ENCODE measurements around the gene USE1.

Gene USE1

GRCh38 chr19:17205237-17206140 is 9.7 kb upstream of the USE1 start:
- DNase-seq (ENCODE audit: low spot score) = peak; percentile 27

- DNase-seq (ENCODE audit: low spot score) = no peak
Measured at GRCh38 chr19:17206736-17207581, 8.2 kb upstream of the USE1 start.

- DNase-seq (ENCODE audit: low spot score) = peak; percentile 77
Measured at GRCh38 chr19:17209126-17210036, 5.8 kb upstream of the USE1 start.

GRCh38 chr19:17210296-17210695 is 4.9 kb upstream of the USE1 start:
- DNase-seq (ENCODE audit: low spot score) = no peak

- no peak for DNase-seq (ENCODE audit: low spot score)
Measured at GRCh38 chr19:17211547-17212446, 3.4 kb upstream of the USE1 start.

- DNase-seq (ENCODE audit: low spot score) = no peak
Measured at GRCh38 chr19:17213334-17213733, 1.8 kb upstream of the USE1 start.

GRCh38 chr19:17214508-17215126 is 540 bp upstream of the USE1 start:
- no peak for DNase-seq (ENCODE audit: low spot score)

- no peak for DNase-seq (ENCODE audit: low spot score)
Measured at GRCh38 chr19:17216058-17216670, 1.0 kb downstream of the USE1 start.

- no peak for DNase-seq (ENCODE audit: low spot score)
Measured at GRCh38 chr19:17219286-17219685, 4.1 kb downstream of the USE1 start.

GRCh38 chr19:17220207-17220758 is 5.1 kb downstream of the USE1 start:
- DNase-seq (ENCODE audit: low spot score) = peak; percentile 56

- DNase-seq (ENCODE audit: low spot score) = no peak
Measured at GRCh38 chr19:17225053-17225452, 9.9 kb downstream of the USE1 start.

GRCh38 chr19:17226002-17226933 is 11.1 kb downstream of the USE1 start, which contains the start of gene OCEL1:
OCEL1 (plus strand) TSS chr19:17226226; CDS start chr19:17226248, 22 bp downstream.
- DNase-seq (ENCODE audit: low spot score) = peak; percentile 99

- DNase-seq (ENCODE audit: low spot score) = no peak
Measured at GRCh38 chr19:17227798-17228367, 12.7 kb downstream of the USE1 start.

GRCh38 chr19:17229890-17230289 is 14.7 kb downstream of the USE1 start:
- no peak for DNase-seq (ENCODE audit: low spot score)

GRCh38 chr19:17232258-17232657 is 17.1 kb downstream of the USE1 start:
- no peak for DNase-seq (ENCODE audit: low spot score)

GRCh38 chr19:17234911-17235299 is 19.7 kb downstream of the USE1 start:
- peak; percentile 59 for DNase-seq (ENCODE audit: low spot score)

- no peak for DNase-seq (ENCODE audit: low spot score)
Measured at GRCh38 chr19:17235300-17235970, 20.3 kb downstream of the USE1 start.
